B cell (primary cell): ENCODE data around the gene SLC19A1. TPM values are rescaled to one million over a fixed set of nuclear protein-coding genes. Genes with fewer than 3 reads are reported as not detected.

Source experiments
- ATAC-seq: fragments of 200-7000 bp; cut with Tn5 transposase; one replicate; pipeline ENCODE4 v1.10.0; 2021; ENCODE audit warnings: low read depth, mild to moderate bottlenecking, moderate number of reproducible peaks, moderate library complexity
- CTCF ChIA-PET: fragments of 350-600 bp; sonication (Branson Sonifier 250); formaldehyde crosslinking; loops from one replicate; lab custom pipeline; 2021; ENCODE audit warnings: antibody characterized with exemption, inconsistent platforms; lab: Charles Lee
- POLR2A ChIA-PET: fragments of 350-600 bp; sonication (Branson Sonifier 250); formaldehyde crosslinking; loops from one replicate; lab custom pipeline; 2021; ENCODE audit warnings: antibody characterized with exemption; lab: Charles Lee
- DNase-seq: peaks from one replicate; pipeline ENCODE4 v3.0.0; 2013
- H2AFZ ChIP-seq: 2 replicates; pipeline ENCODE4 v1.6.1; 2012; ENCODE audit warnings: mild to moderate bottlenecking, low read depth, low read length; ENCODE audit not compliant: insufficient read depth, poor library complexity, severe bottlenecking
- H3K27ac ChIP-seq, 2 donors: 1 replicate in 1 of 2; 2 replicates in 1 of 2; pipeline ENCODE4 v1.5.1; 2012 to 2013; ENCODE audit warnings: low read length in 2 of 2, mild to moderate bottlenecking in 2 of 2, moderate library complexity in 1 of 2
- H3K27me3 ChIP-seq, 4 experiments: fragments of 200-600 bp in 1 of 4; sonication (generic) in 1 of 4; replicated peaks in 1 of 4; 1 replicate in 2 of 4; 2 replicates in 2 of 4; pipeline versions ENCODE4 v1.6.1 to v1.7.0; 2013 to 2016; ENCODE audit warnings: low read length in 3 of 4, mild to moderate bottlenecking in 2 of 4, mixed read lengths in 1 of 4, moderate library complexity in 1 of 4; ENCODE audit not compliant: insufficient read depth in 4 of 4, control insufficient read depth in 3 of 4; ENCODE audit errors: control extremely low read depth in 1 of 4
- H3K36me3 ChIP-seq, 2 experiments: replicated peaks in 1 of 2; 1 replicate in 1 of 2; 2 replicates in 1 of 2; pipeline versions ENCODE4 v1.6.1 to v1.7.1; 2013; ENCODE audit warnings: low read length in 1 of 2; ENCODE audit not compliant: insufficient read depth in 2 of 2, control insufficient read depth in 1 of 2; ENCODE audit errors: control extremely low read depth in 1 of 2, extremely low read depth in 1 of 2
- H3K4me1 ChIP-seq, 2 donors: fragments of 200-600 bp in 1 of 2; sonication (generic) in 1 of 2; 1 replicate in 1 of 2; 2 replicates in 1 of 2; pipeline versions ENCODE4 v1.5.1 to v1.6.1; 2013 to 2017; ENCODE audit warnings: low read length in 2 of 2; ENCODE audit not compliant: control insufficient read depth in 2 of 2, insufficient read depth in 2 of 2
- H3K4me2 ChIP-seq: replicated peaks from 2 replicates; pipeline ENCODE3; 2012; ENCODE audit warnings: mild to moderate bottlenecking, low read depth, low read length; ENCODE audit not compliant: poor library complexity, severe bottlenecking
- H3K4me3 ChIP-seq, 5 experiments: fragments of 200-600 bp in 1 of 5; sonication (generic) in 1 of 5; 1 replicate in 3 of 5; 2 replicates in 2 of 5; pipeline versions ENCODE4 v1.5.1 to v1.7.0; 2011 to 2016; ENCODE audit warnings: low read length in 4 of 5, mild to moderate bottlenecking in 4 of 5, low read depth in 2 of 5, control low read depth in 1 of 5, moderate library complexity in 1 of 5; ENCODE audit not compliant: insufficient read depth in 1 of 5; ENCODE audit errors: control extremely low read depth in 1 of 5, extremely low read depth in 1 of 5
- H3K79me2 ChIP-seq: fragments of 200-600 bp; sonication (generic); one replicate; pipeline ENCODE4 v1.6.0; 2016; ENCODE audit warnings: low read length; ENCODE audit not compliant: control insufficient read depth, insufficient read depth
- H3K9ac ChIP-seq: fragments of 200-600 bp; sonication (generic); 2 replicates; pipeline ENCODE4 v1.6.1; 2017; ENCODE audit warnings: mild to moderate bottlenecking, low read length, moderate library complexity
- H3K9me3 ChIP-seq, 3 donors: one replicate each; pipeline versions ENCODE4 v1.6.1 to v1.7.1; 2013; ENCODE audit warnings: low read length in 2 of 3; ENCODE audit not compliant: control insufficient read depth in 2 of 3, insufficient read depth in 1 of 3; ENCODE audit errors: control extremely low read depth in 1 of 3
- H4K20me1 ChIP-seq: 2 replicates; pipeline ENCODE4 v1.6.0; 2012; ENCODE audit warnings: mild to moderate bottlenecking, low read length; ENCODE audit not compliant: insufficient read depth, control insufficient read depth, poor library complexity, severe bottlenecking
- H3K27ac Mint-ChIP-seq: one replicate; pipeline ENCODE4 v1.8.0; 2021; ENCODE audit warnings: mixed read lengths
- H3K27me3 Mint-ChIP-seq: one replicate; pipeline ENCODE4 v1.8.0; 2021; ENCODE audit warnings: mixed read lengths
- H3K4me1 Mint-ChIP-seq: one replicate; pipeline ENCODE4 v1.8.0; 2021; ENCODE audit warnings: mixed read lengths
- H3K4me3 Mint-ChIP-seq: one replicate; pipeline ENCODE4 v1.8.0; 2021; ENCODE audit warnings: mixed read lengths
- H3K9me3 Mint-ChIP-seq: one replicate; pipeline ENCODE4 v1.8.0; 2022; ENCODE audit warnings: mixed read lengths; ENCODE audit not compliant: insufficient read depth
- EZH2 ChIP-seq: IDR thresholded peaks from 2 replicates; pipeline ENCODE4 v1.6.1; 2012; ENCODE audit warnings: borderline replicate concordance, low read depth, mild to moderate bottlenecking, moderate library complexity, low read length; ENCODE audit not compliant: insufficient read depth, poor library complexity, severe bottlenecking
- WGBS: methylation state at CpG from one replicate; pipeline ENCODE4 v1.1.5; 2013; ENCODE audit warnings: missing lambda C conversion rate; ENCODE audit not compliant: insufficient coverage; 5-methylcytosine and 5-hydroxymethylcytosine counted together
- intact Hi-C: fragments of 100-400 bp; cut with micrococcal nuclease; formaldehyde crosslinking; loops from one replicate; pipeline ENCODE4 v1.10.0; 2022
- polyA plus RNA-seq: library from polyadenylated mRNA; depleted of rRNA; stranded (reverse); fragments of >200 nt; gene quantifications from 2 replicates; pipeline ENCODE4 v1.2.3, GENCODE V29; 2012
- total RNA-seq, 2 donors: library from RNA; stranded (reverse); fragments of 120-200 nt in 1 of 2; gene quantifications; 1 replicate in 1 of 2; 2 replicates in 1 of 2; pipeline versions ENCODE4 v1.2.3 to v1.2.4, GENCODE V29; 2013 to 2022
- TF ChIP-seq, protein P1 (sequence below): fragments of 200-600 bp; IDR thresholded peaks from one replicate; pipeline ENCODE4 v1.8.0; 2022; ENCODE audit warnings: antibody characterized with exemption, mild to moderate bottlenecking

SLC19A1 gene
- total and polyA plus RNA-seq, 2 donors (not counting 1 experiment from before 2014, with no cell fraction given): 8.7 to 10.1 TPM

GRCh38 chr21:45551316-45551715 is 9.1 kb upstream of the SLC19A1 start:
- Mint-ChIP-seq H3K4me1 (peaks cover 38% of the 10 kb centered on the region), H3K9me3 (no peaks in the 10 kb centered on the region), H3K27ac (peak overlapping the region; percentile 33), H3K4me3 (peak overlapping the region; percentile 68), H3K27me3 (no peaks in the 10 kb centered on the region)
- Histone ChIP-seq H3K27ac (peak overlapping the region; percentile 5 to 66), H2AFZ (no peak overlapping the region), H3K4me2 (peak overlapping the region; percentile 72), H3K27me3 (no peaks in the 10 kb centered on the region), H3K9me3 (no peaks in the 10 kb centered on the region), H3K4me3 (peak overlapping the region in 2 of 5 experiments; percentile 14 to 15), H4K20me1 (no peaks in the 10 kb centered on the region), H3K9ac (peak overlapping the region; percentile 21), H3K79me2 (no peaks in the 10 kb centered on the region), H3K36me3 (no peaks in the 10 kb centered on the region), H3K4me1 (peaks cover 34 to 50% of the 10 kb centered on the region in 2 donors)
- 26% methylated on average over 7 of the region's 8 CpGs for WGBS
- TF ChIP-seq EZH2: no peak
- TF ChIP-seq, protein P1, sequence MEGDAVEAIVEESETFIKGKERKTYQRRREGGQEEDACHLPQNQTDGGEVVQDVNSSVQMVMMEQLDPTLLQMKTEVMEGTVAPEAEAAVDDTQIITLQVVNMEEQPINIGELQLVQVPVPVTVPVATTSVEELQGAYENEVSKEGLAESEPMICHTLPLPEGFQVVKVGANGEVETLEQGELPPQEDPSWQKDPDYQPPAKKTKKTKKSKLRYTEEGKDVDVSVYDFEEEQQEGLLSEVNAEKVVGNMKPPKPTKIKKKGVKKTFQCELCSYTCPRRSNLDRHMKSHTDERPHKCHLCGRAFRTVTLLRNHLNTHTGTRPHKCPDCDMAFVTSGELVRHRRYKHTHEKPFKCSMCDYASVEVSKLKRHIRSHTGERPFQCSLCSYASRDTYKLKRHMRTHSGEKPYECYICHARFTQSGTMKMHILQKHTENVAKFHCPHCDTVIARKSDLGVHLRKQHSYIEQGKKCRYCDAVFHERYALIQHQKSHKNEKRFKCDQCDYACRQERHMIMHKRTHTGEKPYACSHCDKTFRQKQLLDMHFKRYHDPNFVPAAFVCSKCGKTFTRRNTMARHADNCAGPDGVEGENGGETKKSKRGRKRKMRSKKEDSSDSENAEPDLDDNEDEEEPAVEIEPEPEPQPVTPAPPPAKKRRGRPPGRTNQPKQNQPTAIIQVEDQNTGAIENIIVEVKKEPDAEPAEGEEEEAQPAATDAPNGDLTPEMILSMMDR: no peak
- intact Hi-C loops: no loop called here
- ATAC-seq: no peak
- POLR2A ChIA-PET: interaction anchor here (0.6 kb wide), 2 partner anchors 8 to 25 kb away, joined by 5 to 16 read pairs; no protein-coding TSS in a partner anchor
- CTCF ChIA-PET: interaction anchor here (0.7 to 1.2 kb wide), 2 partner anchors 45 to 69 kb away, joined by 3 read pairs; no protein-coding TSS in a partner anchor
- no peak for DNase-seq

GRCh38 chr21:45550522-45551210 is 8.4 kb upstream of the SLC19A1 start:
- Histone ChIP-seq H3K4me1 (peaks cover 34 to 44% of the 10 kb centered on the region in 2 donors), H4K20me1 (no peaks in the 10 kb centered on the region), H3K27ac (peak overlapping the region; percentile 5 to 66), H2AFZ (peak overlapping the region; percentile 38), H3K4me2 (peak overlapping the region; percentile 72), H3K79me2 (no peaks in the 10 kb centered on the region), H3K4me3 (peak overlapping the region in 4 of 5 experiments; percentile 21 to 47 (median 26)), H3K9ac (peak overlapping the region; percentile 21), H3K36me3 (no peaks in the 10 kb centered on the region), H3K27me3 (no peaks in the 10 kb centered on the region), H3K9me3 (no peaks in the 10 kb centered on the region)
- intact Hi-C loops: no loop called here
- Mint-ChIP-seq H3K4me3 (peak overlapping the region; percentile 68), H3K4me1 (peaks cover 36% of the 10 kb centered on the region), H3K9me3 (no peaks in the 10 kb centered on the region), H3K27me3 (no peaks in the 10 kb centered on the region), H3K27ac (peak overlapping the region; percentile 69)
- ChIA-PET CTCF (interaction anchor here (0.7 kb wide), 1 partner anchor 68 kb away, joined by 3 read pairs; no protein-coding TSS in a partner anchor), POLR2A (interaction anchor here (0.6 kb wide), 2 partner anchors 8 to 24 kb away, joined by 5 to 16 read pairs; no protein-coding TSS in a partner anchor)
- ATAC-seq (peak; percentile 26), DNase-seq (peak; percentile 75)
- TF ChIP-seq, protein P1: no peak
- no peak for TF ChIP-seq EZH2
- 0% methylated on average over 11 of the region's 17 CpGs for WGBS
